GM12878 (cell line): ENCODE measurements around the gene RPL27. TPM values are rescaled to one million over a fixed set of nuclear protein-coding genes. Genes with fewer than 3 reads are reported as not detected.

ENCODE experiments used
- ATAC-seq: fragments of 200-7000 bp; cut with Tn5 transposase; 3 replicates; pipeline ENCODE4 v1.9.1; 2020; ENCODE audit warnings: mild to moderate bottlenecking, moderate library complexity
- BruUV-seq: library from RNA; stranded (reverse); fragments of 400-500 nt; replicated peaks from 2 replicates; lab custom pipeline; 2021; lab: Mats Ljungman, UMichigan
- CTCF ChIA-PET: fragments of 300-600 bp; sonication (Branson Sonifier 250); formaldehyde crosslinking; extraction: SDS; loops from one replicate; lab custom pipeline; 2021; ENCODE audit warnings: inconsistent platforms; lab: Yijun Ruan, JAX
- POLR2A ChIA-PET: fragments of 350-600 bp; formaldehyde crosslinking; extraction: SDS; loops from one replicate; lab custom pipeline; 2021; ENCODE audit warnings: inconsistent platforms; lab: Charles Lee
- RAD21 ChIA-PET: fragments of 300-600 bp; sonication (Branson Sonifier 250); formaldehyde crosslinking; loops from one replicate; lab custom pipeline; 2023; ENCODE audit warnings: antibody characterized with exemption; ENCODE audit not compliant: unreplicated experiment; lab: Charles Lee
- SMC1A ChIA-PET: fragments of 300-600 bp; sonication (Branson Sonifier 250); formaldehyde crosslinking; loops from one replicate; lab custom pipeline; 2023; ENCODE audit not compliant: unreplicated experiment, uncharacterized antibody; lab: Charles Lee
- DNase-seq: peaks from one replicate; pipeline ENCODE4 v3.0.0-alpha.2; 2011; ENCODE audit warnings: low read depth, low spot score
- FAIRE-seq: peaks from 3 replicates; lab custom pipeline; 2011; peaks lifted over from hg19 to GRCh38; lab: Jason Lieb, UNC
- H2AFZ ChIP-seq: 2 replicates; pipeline ENCODE4 v1.6.0; 2011; ENCODE audit warnings: low read depth, low read length, control low read depth; ENCODE audit not compliant: control insufficient read depth
- H3K27ac ChIP-seq: 2 replicates; pipeline ENCODE4 v1.5.1; 2011; ENCODE audit warnings: control low read depth; ENCODE audit not compliant: control insufficient read depth, insufficient read depth
- H3K27me3 ChIP-seq, 2 experiments: replicated peaks in 1 of 2; 2 replicates each; pipeline versions ENCODE4 v1.6.0 to v1.6.1; 2011; ENCODE audit warnings: low read length in 1 of 2; ENCODE audit not compliant: control insufficient read depth in 2 of 2, insufficient read depth in 2 of 2
- H3K36me3 ChIP-seq, 2 experiments: 2 replicates each; pipeline ENCODE4 v1.5.1; 2011; ENCODE audit warnings: low read length in 1 of 2; ENCODE audit not compliant: control insufficient read depth in 2 of 2, insufficient read depth in 2 of 2
- H3K4me1 ChIP-seq: 2 replicates; pipeline ENCODE4 v1.6.1; 2011; ENCODE audit warnings: mild to moderate bottlenecking, low read length, moderate library complexity, mixed read lengths; ENCODE audit not compliant: control insufficient read depth, insufficient read depth
- H3K4me2 ChIP-seq: 2 replicates; pipeline ENCODE4 v1.6.0; 2011; ENCODE audit warnings: control low read depth; ENCODE audit not compliant: control insufficient read depth, insufficient read depth
- H3K4me3 ChIP-seq: fragments of 200-600 bp; sonication (generic); 2 replicates; pipeline ENCODE4 v1.5.1; 2016
- H3K79me2 ChIP-seq: 2 replicates; pipeline ENCODE4 v1.6.0; 2011; ENCODE audit warnings: low read length; ENCODE audit not compliant: control insufficient read depth, insufficient read depth
- H3K9ac ChIP-seq: 2 replicates; pipeline ENCODE4 v1.8.0; 2011; ENCODE audit warnings: low read length, control low read depth, mixed read lengths; ENCODE audit not compliant: control insufficient read depth, insufficient read depth
- H3K9me3 ChIP-seq: replicated peaks from 3 replicates; pipeline ENCODE4 v1.5.1; 2011; ENCODE audit warnings: mild to moderate bottlenecking, low read length; ENCODE audit not compliant: control insufficient read depth, insufficient read depth
- H4K20me1 ChIP-seq: 2 replicates; pipeline ENCODE4 v1.6.0; 2011; ENCODE audit not compliant: control insufficient read depth, insufficient read depth
- ATF7 ChIP-seq: fragments of 450-650 bp; IDR thresholded peaks from 2 replicates; pipeline ENCODE4 v1.6.1; 2016; ENCODE audit warnings: low read depth, mild to moderate bottlenecking
- BCL11A ChIP-seq: IDR thresholded peaks from 2 replicates; pipeline ENCODE4 v1.6.1; 2011; ENCODE audit warnings: low read depth, low read length
- FOXK2 ChIP-seq: fragments of 450-650 bp; IDR thresholded peaks from 2 replicates; pipeline ENCODE4 v1.6.1; 2017; ENCODE audit warnings: mild to moderate bottlenecking, moderate library complexity
- GATAD2B ChIP-seq: fragments of 450-650 bp; conservative IDR thresholded peaks from 2 replicates; pipeline ENCODE4 v1.6.1; 2017; ENCODE audit warnings: low read depth, mild to moderate bottlenecking, moderate library complexity
- HDAC2 ChIP-seq: fragments of 200-600 bp; sonication (generic); IDR thresholded peaks from 2 replicates; pipeline ENCODE4 v1.6.1; 2017
- JUNB ChIP-seq: IDR thresholded peaks from 2 replicates; pipeline ENCODE4 v1.6.1; 2016; ENCODE audit warnings: antibody characterized with exemption, mild to moderate bottlenecking
- NBN ChIP-seq: fragments of 450-650 bp; IDR thresholded peaks from 2 replicates; pipeline ENCODE4 v1.6.1; 2016
- ZNF384 ChIP-seq: IDR thresholded peaks from 2 replicates; pipeline ENCODE4 v1.6.1; 2012; ENCODE audit warnings: low read depth, mild to moderate bottlenecking, low read length, improper control_type of control experiment, borderline replicate concordance
- WGBS: methylation state at CpG from one replicate; pipeline ENCODE4 v1.1.6; 2016; ENCODE audit warnings: low lambda C conversion rate; ENCODE audit not compliant: insufficient replicate concordance, insufficient coverage; ENCODE audit errors: missing lambda C conversion rate; 5-methylcytosine and 5-hydroxymethylcytosine counted together
- in situ Hi-C: fragments of 300-500 bp; cut with MboI; formaldehyde crosslinking; loops from 9 replicates; pipeline ENCODE4 v1.14.3; 2018; ENCODE audit warnings: mixed read lengths
- intact Hi-C: fragments of 100-400 bp; cut with micrococcal nuclease; formaldehyde crosslinking; loops from one replicate; pipeline ENCODE4 v1.14.2; 2022; ENCODE audit not compliant: unreplicated experiment
- polyA plus RNA-seq, 11 experiments: library from polyadenylated mRNA; depleted of rRNA in 4 of 11; unstranded in 6 of 11; stranded (reverse) in 5 of 11; fragments of >200 nt; fragmentation: Nextera tagmentation in 4 of 11; fragmentation: Illumina TruSeq in 1 of 11; extraction: Ambion mirVana in 4 of 11; extraction: Trizol in 1 of 11; gene quantifications; 1 replicate in 1 of 11; 2 replicates in 10 of 11; pipeline versions ENCODE4 v1.2.1 to v1.2.3, GENCODE V29; 2011 to 2016; ENCODE audit warnings: inconsistent platforms in 2 of 11, missing spikeins in 2 of 11, low read depth in 1 of 11
- total RNA-seq, 4 experiments: library from RNA; depleted of rRNA in 3 of 4; stranded (reverse); fragments of >200 nt in 3 of 4; fragmentation: Illumina TruSeq in 1 of 4; extraction: Trizol in 1 of 4; gene quantifications; 2 replicates each; pipeline versions ENCODE4 v1.2.1 to v1.2.3, GENCODE V29; 2013 to 2021
- TF ChIP-seq, protein P1 (sequence below): fragments of 450-650 bp; IDR thresholded peaks from 2 replicates; pipeline ENCODE4 v1.6.1; 2017; ENCODE audit warnings: mild to moderate bottlenecking
- TF ChIP-seq, protein P2 (sequence below): fragments of 150-350 bp; IDR thresholded peaks from 2 replicates; pipeline ENCODE4 v1.6.1; 2014; ENCODE audit warnings: mild to moderate bottlenecking, low read depth, low read length
- TF ChIP-seq, protein P3 (sequence below): IDR thresholded peaks from 2 replicates; pipeline ENCODE4 v1.6.1; 2012; ENCODE audit warnings: low read length, inconsistent platforms
- TF ChIP-seq, protein P4 (sequence below): fragments of 450-650 bp; formaldehyde crosslinking; IDR thresholded peaks from 2 replicates; pipeline ENCODE4 v1.5.0; 2022; ENCODE audit warnings: mild to moderate bottlenecking, missing genetic modification characterization

Gene RPL27
- total and polyA plus RNA-seq, 10 of the 15 experiments (the other 5 are each of a cell fraction or from before 2014, with no cell fraction given): 1,748 to 6,934 (median 3,779) TPM

DNA sequence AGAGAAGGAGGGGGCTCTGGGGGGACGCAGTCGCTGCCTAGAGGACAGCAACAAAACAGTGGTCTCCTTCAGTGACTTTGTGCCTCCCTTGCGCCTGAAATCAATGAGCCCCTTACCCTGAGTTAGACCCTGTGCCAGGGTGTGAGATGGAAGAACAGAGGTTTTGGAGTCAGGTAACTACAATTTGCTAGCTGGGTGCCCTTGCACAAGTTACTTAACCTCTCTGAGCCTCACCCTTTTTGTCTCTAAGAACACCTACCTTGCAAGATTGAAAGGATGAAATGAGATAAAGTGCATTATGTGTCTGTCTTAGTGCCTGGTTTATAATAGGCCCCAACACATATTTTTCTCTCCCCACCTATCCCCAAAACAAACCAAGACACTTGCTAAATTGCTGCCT lies 36.7 kb downstream of the RPL27 start:
- no peak overlapping the region for H3K9ac ChIP-seq
- TF ChIP-seq NBN (no peak), BCL11A (no peak), FOXK2 (no peak), ATF7 (no peak), ZNF384 (no peak), HDAC2 (no peak), GATAD2B (no peak), JUNB (no peak)
- TF ChIP-seq, protein P1, sequence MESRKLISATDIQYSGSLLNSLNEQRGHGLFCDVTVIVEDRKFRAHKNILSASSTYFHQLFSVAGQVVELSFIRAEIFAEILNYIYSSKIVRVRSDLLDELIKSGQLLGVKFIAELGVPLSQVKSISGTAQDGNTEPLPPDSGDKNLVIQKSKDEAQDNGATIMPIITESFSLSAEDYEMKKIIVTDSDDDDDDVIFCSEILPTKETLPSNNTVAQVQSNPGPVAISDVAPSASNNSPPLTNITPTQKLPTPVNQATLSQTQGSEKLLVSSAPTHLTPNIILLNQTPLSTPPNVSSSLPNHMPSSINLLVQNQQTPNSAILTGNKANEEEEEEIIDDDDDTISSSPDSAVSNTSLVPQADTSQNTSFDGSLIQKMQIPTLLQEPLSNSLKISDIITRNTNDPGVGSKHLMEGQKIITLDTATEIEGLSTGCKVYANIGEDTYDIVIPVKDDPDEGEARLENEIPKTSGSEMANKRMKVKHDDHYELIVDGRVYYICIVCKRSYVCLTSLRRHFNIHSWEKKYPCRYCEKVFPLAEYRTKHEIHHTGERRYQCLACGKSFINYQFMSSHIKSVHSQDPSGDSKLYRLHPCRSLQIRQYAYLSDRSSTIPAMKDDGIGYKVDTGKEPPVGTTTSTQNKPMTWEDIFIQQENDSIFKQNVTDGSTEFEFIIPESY: no peak
- TF ChIP-seq, protein P2, sequence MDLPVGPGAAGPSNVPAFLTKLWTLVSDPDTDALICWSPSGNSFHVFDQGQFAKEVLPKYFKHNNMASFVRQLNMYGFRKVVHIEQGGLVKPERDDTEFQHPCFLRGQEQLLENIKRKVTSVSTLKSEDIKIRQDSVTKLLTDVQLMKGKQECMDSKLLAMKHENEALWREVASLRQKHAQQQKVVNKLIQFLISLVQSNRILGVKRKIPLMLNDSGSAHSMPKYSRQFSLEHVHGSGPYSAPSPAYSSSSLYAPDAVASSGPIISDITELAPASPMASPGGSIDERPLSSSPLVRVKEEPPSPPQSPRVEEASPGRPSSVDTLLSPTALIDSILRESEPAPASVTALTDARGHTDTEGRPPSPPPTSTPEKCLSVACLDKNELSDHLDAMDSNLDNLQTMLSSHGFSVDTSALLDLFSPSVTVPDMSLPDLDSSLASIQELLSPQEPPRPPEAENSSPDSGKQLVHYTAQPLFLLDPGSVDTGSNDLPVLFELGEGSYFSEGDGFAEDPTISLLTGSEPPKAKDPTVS: no peak
- TF ChIP-seq, protein P3, sequence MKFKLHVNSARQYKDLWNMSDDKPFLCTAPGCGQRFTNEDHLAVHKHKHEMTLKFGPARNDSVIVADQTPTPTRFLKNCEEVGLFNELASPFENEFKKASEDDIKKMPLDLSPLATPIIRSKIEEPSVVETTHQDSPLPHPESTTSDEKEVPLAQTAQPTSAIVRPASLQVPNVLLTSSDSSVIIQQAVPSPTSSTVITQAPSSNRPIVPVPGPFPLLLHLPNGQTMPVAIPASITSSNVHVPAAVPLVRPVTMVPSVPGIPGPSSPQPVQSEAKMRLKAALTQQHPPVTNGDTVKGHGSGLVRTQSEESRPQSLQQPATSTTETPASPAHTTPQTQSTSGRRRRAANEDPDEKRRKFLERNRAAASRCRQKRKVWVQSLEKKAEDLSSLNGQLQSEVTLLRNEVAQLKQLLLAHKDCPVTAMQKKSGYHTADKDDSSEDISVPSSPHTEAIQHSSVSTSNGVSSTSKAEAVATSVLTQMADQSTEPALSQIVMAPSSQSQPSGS: no peak
- TF ChIP-seq, protein P4, sequence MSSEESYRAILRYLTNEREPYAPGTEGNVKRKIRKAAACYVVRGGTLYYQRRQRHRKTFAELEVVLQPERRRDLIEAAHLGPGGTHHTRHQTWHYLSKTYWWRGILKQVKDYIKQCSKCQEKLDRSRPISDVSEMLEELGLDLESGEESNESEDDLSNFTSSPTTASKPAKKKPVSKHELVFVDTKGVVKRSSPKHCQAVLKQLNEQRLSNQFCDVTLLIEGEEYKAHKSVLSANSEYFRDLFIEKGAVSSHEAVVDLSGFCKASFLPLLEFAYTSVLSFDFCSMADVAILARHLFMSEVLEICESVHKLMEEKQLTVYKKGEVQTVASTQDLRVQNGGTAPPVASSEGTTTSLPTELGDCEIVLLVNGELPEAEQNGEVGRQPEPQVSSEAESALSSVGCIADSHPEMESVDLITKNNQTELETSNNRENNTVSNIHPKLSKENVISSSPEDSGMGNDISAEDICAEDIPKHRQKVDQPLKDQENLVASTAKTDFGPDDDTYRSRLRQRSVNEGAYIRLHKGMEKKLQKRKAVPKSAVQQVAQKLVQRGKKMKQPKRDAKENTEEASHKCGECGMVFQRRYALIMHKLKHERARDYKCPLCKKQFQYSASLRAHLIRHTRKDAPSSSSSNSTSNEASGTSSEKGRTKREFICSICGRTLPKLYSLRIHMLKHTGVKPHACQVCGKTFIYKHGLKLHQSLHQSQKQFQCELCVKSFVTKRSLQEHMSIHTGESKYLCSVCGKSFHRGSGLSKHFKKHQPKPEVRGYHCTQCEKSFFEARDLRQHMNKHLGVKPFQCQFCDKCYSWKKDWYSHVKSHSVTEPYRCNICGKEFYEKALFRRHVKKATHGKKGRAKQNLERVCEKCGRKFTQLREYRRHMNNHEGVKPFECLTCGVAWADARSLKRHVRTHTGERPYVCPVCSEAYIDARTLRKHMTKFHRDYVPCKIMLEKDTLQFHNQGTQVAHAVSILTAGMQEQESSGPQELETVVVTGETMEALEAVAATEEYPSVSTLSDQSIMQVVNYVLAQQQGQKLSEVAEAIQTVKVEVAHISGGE (CRISPR knock-in tag): no peak
- H3K4me1 ChIP-seq: no peaks in the 10 kb centered on the region
- BruUV-seq: no TSS peak
- DNase-seq: no peak
- H3K79me2 ChIP-seq: no peaks in the 10 kb centered on the region
- 93% methylated on average over 3 of the region's 3 CpGs for WGBS
- POLR2A ChIA-PET: no interaction called here
- H3K27ac ChIP-seq: no peak overlapping the region
- RAD21 ChIA-PET: no interaction called here
- no peak overlapping the region for H3K4me2 ChIP-seq
- no peak for FAIRE-seq
- no peak overlapping the region for H2AFZ ChIP-seq
- CTCF ChIA-PET: no interaction called here
- no peaks in the 10 kb centered on the region for H3K9me3 ChIP-seq
- H3K27me3 ChIP-seq: no peaks in the 10 kb centered on the region
- no peak overlapping the region for H3K4me3 ChIP-seq
- ATAC-seq: no peak
- in situ Hi-C loops (no loop called here), intact Hi-C loops (no loop called here)
- no peaks in the 10 kb centered on the region for H3K36me3 ChIP-seq
- no peaks in the 10 kb centered on the region for H4K20me1 ChIP-seq
- SMC1A ChIA-PET: no interaction called here
